Rectal smooth muscle tissue (tissue), 1 donor: ENCODE results near the gene CLMP.
A peak's percentile ranks its signal among the peaks of the same experiment; 100 is the strongest.

ENCODE experiments used
- H3K27ac ChIP-seq: one replicate; pipeline ENCODE4 v1.7.0; 2013; ENCODE audit warnings: low read depth, low read length, inconsistent platforms
- H3K27me3 ChIP-seq: one replicate; pipeline ENCODE4 v1.7.0; 2013; ENCODE audit warnings: low read length; ENCODE audit not compliant: control insufficient read depth, insufficient read depth
- H3K36me3 ChIP-seq: one replicate; pipeline ENCODE4 v1.7.0; 2013; ENCODE audit warnings: low read length; ENCODE audit not compliant: control insufficient read depth, insufficient read depth
- H3K4me1 ChIP-seq: one replicate; pipeline ENCODE4 v1.7.0; 2013; ENCODE audit warnings: low read length; ENCODE audit not compliant: control insufficient read depth, insufficient read depth
- H3K4me3 ChIP-seq: one replicate; pipeline ENCODE4 v1.7.0; 2013; ENCODE audit warnings: low read length
- H3K9ac ChIP-seq: one replicate; pipeline ENCODE4 v1.7.0; 2013; ENCODE audit warnings: low read length

Gene CLMP

GRCh38 chr11:123195188-123196059 lies at the start of gene CLMP:
TSS of gene CLMP (minus strand) at chr11:123195248. CDS start at chr11:123194940, 308 bp downstream.
- Histone ChIP-seq H3K4me3 (peak within 1 kb of the TSS; percentile 65), H3K9ac (peak within 1 kb of the TSS; percentile 57), H3K27ac (peak within 1 kb of the TSS; percentile 96), H3K27me3 (peaks cover 5% of the 10 kb centered on the region), H3K4me1 (peaks cover 19% of the 10 kb centered on the region), H3K36me3 (no peaks in the 10 kb centered on the region)

- no peaks in the 10 kb centered on the region for H3K36me3 ChIP-seq
- H3K4me3 ChIP-seq: no peak overlapping the region
- no peaks in the 10 kb centered on the region for H3K27me3 ChIP-seq
- H3K9ac ChIP-seq: no peak overlapping the region
- no peak overlapping the region for H3K27ac ChIP-seq
- peaks cover 9% of the 10 kb centered on the region for H3K4me1 ChIP-seq
Measured at GRCh38 chr11:123241874-123242543, 47.0 kb upstream of the CLMP start.

- Histone ChIP-seq H3K4me1 (peaks cover 9% of the 10 kb centered on the region), H3K4me3 (no peak overlapping the region), H3K27ac (no peak overlapping the region), H3K9ac (no peak overlapping the region), H3K27me3 (no peaks in the 10 kb centered on the region), H3K36me3 (no peaks in the 10 kb centered on the region)
Measured at GRCh38 chr11:123241294-123241693, 46.2 kb upstream of the CLMP start.

GRCh38 chr11:123239191-123240150 lies 44.4 kb upstream of the CLMP start:
- Histone ChIP-seq H3K9ac (no peak overlapping the region), H3K36me3 (no peaks in the 10 kb centered on the region), H3K4me1 (peaks cover 12% of the 10 kb centered on the region), H3K27ac (no peak overlapping the region), H3K27me3 (no peaks in the 10 kb centered on the region), H3K4me3 (no peak overlapping the region)

GRCh38 chr11:123238297-123238696 lies 43.2 kb upstream of the CLMP start:
- Histone ChIP-seq H3K4me3 (no peak overlapping the region), H3K9ac (no peak overlapping the region), H3K36me3 (no peaks in the 10 kb centered on the region), H3K27me3 (no peaks in the 10 kb centered on the region), H3K27ac (no peak overlapping the region), H3K4me1 (peaks cover 15% of the 10 kb centered on the region)

- no peak overlapping the region for H3K9ac ChIP-seq
- H3K4me1 ChIP-seq: peaks cover 20% of the 10 kb centered on the region
- H3K27ac ChIP-seq: no peak overlapping the region
- H3K36me3 ChIP-seq: no peaks in the 10 kb centered on the region
- no peak overlapping the region for H3K4me3 ChIP-seq
- H3K27me3 ChIP-seq: no peaks in the 10 kb centered on the region
Measured at GRCh38 chr11:123236879-123237278, 41.8 kb upstream of the CLMP start.

- Histone ChIP-seq H3K4me1 (peaks cover 19% of the 10 kb centered on the region), H3K27me3 (no peaks in the 10 kb centered on the region), H3K9ac (no peak overlapping the region), H3K27ac (peak overlapping the region; percentile 70), H3K4me3 (no peak overlapping the region), H3K36me3 (no peaks in the 10 kb centered on the region)
Measured at GRCh38 chr11:123235656-123236261, 40.7 kb upstream of the CLMP start.

- H3K4me3 ChIP-seq: no peak overlapping the region
- H3K27ac ChIP-seq: peak overlapping the region; percentile 70
- peaks cover 17% of the 10 kb centered on the region for H3K4me1 ChIP-seq
Measured at GRCh38 chr11:123235117-123235655, 40.1 kb upstream of the CLMP start.

GRCh38 chr11:123233975-123234334 lies 38.9 kb upstream of the CLMP start:
- Histone ChIP-seq H3K9ac (no peak overlapping the region), H3K27ac (no peak overlapping the region)

More at GRCh38 chr11:123235117-123235655, 40.1 kb upstream of the CLMP start:
- Histone ChIP-seq H3K27me3 (no peaks in the 10 kb centered on the region), H3K36me3 (no peaks in the 10 kb centered on the region), H3K9ac (no peak overlapping the region)

GRCh38 chr11:123233280-123233974 lies 38.4 kb upstream of the CLMP start:
- Histone ChIP-seq H3K9ac (no peak overlapping the region), H3K27ac (no peak overlapping the region), H3K4me3 (no peak overlapping the region), H3K36me3 (no peaks in the 10 kb centered on the region), H3K27me3 (no peaks in the 10 kb centered on the region), H3K4me1 (peaks cover 17% of the 10 kb centered on the region)

More at GRCh38 chr11:123233975-123234334, 38.9 kb upstream of the CLMP start:
- Histone ChIP-seq H3K36me3 (no peaks in the 10 kb centered on the region), H3K4me1 (peaks cover 17% of the 10 kb centered on the region), H3K27me3 (no peaks in the 10 kb centered on the region), H3K4me3 (no peak overlapping the region)

GRCh38 chr11:123231777-123232176 lies 36.7 kb upstream of the CLMP start:
- H3K4me1 ChIP-seq: peaks cover 20% of the 10 kb centered on the region
- H3K36me3 ChIP-seq: no peaks in the 10 kb centered on the region
- no peak overlapping the region for H3K9ac ChIP-seq
- H3K4me3 ChIP-seq: no peak overlapping the region
- peak overlapping the region; percentile 76 for H3K27ac ChIP-seq
- H3K27me3 ChIP-seq: no peaks in the 10 kb centered on the region
